A549 (cell line): ENCODE results near the gene CYLD. TPM values are rescaled to one million over a fixed set of nuclear protein-coding genes. Genes with fewer than 3 reads are reported as not detected.

Source experiments
- ATAC-seq, 2 experiments: fragments of 200-7000 bp in 1 of 2; fragments of >200 bp in 1 of 2; cut with Nextera tagmentation in 1 of 2; cut with Tn5 transposase in 1 of 2; 3 replicates each; pipeline versions ENCODE4 v1.8.0 to v1.9.1; 2018 to 2020; ENCODE audit warnings: mild to moderate bottlenecking in 1 of 2, moderate library complexity in 1 of 2
- CTCF ChIA-PET: fragments of 300-600 bp; sonication (Branson Sonifier 250); formaldehyde crosslinking; extraction: SDS; loops from one replicate; lab custom pipeline; 2021; ENCODE audit warnings: antibody characterized with exemption, inconsistent platforms; lab: Yijun Ruan, JAX
- POLR2A ChIA-PET: fragments of 350-600 bp; formaldehyde crosslinking; extraction: SDS; loops from one replicate; lab custom pipeline; 2021; ENCODE audit warnings: antibody characterized with exemption, inconsistent platforms; lab: Yijun Ruan, JAX
- DNase-seq, 2 experiments: peaks; one replicate each; pipeline versions ENCODE4 v3.0.0 to v3.0.0-alpha.2; 2011 to 2016; ENCODE audit warnings: low read depth in 1 of 2, low spot score in 1 of 2
- FAIRE-seq: peaks from 2 replicates; lab custom pipeline; 2011; peaks lifted over from hg19 to GRCh38; lab: Jason Lieb, UNC
- H3K27ac ChIP-seq, 2 experiments: fragments of >200 bp; sonication (Bioruptor Twin); formaldehyde crosslinking; 3 replicates each; pipeline ENCODE4 v1.5.1; 2016 to 2017
- H3K4me1 ChIP-seq: fragments of >200 bp; sonication (Bioruptor Twin); formaldehyde crosslinking; 3 replicates; pipeline ENCODE4 v1.6.1; 2016
- H3K4me2 ChIP-seq: fragments of >200 bp; sonication (Bioruptor Twin); formaldehyde crosslinking; 3 replicates; pipeline ENCODE4 v1.6.1; 2016
- H3K4me3 ChIP-seq: fragments of >200 bp; sonication (Bioruptor Twin); formaldehyde crosslinking; 3 replicates; pipeline ENCODE4 v1.5.1; 2016
- H3K9me3 ChIP-seq: fragments of >200 bp; sonication (Bioruptor Twin); formaldehyde crosslinking; 3 replicates; pipeline ENCODE4 v1.6.1; 2016
- ATOH8 ChIP-seq: fragments of 250-450 bp; sonication (Bioruptor Pico); IDR thresholded peaks from 2 replicates; pipeline ENCODE4 v1.5.0; 2020; ENCODE audit warnings: low read depth, mild to moderate bottlenecking, moderate library complexity
- CEBPB ChIP-seq, 2 experiments: fragments of >200 bp in 1 of 2; sonication (Bioruptor Twin) in 1 of 2; formaldehyde crosslinking in 1 of 2; IDR thresholded peaks; 2 replicates each; pipeline ENCODE4 v1.6.1; 2012 to 2016
- CHD4 ChIP-seq: fragments of 200-600 bp; sonication (generic); IDR thresholded peaks from 2 replicates; pipeline ENCODE4 v1.6.1; 2016; ENCODE audit warnings: antibody characterized with exemption, mild to moderate bottlenecking, borderline replicate concordance
- CTCF ChIP-seq: fragments of >200 bp; sonication (Bioruptor Twin); formaldehyde crosslinking; IDR thresholded peaks from 3 replicates; pipeline ENCODE4 v1.5.1; 2016
- E2F6 ChIP-seq: IDR thresholded peaks from 2 replicates; pipeline ENCODE4 v1.6.1; 2012; ENCODE audit warnings: low read depth, borderline replicate concordance
- ELK1 ChIP-seq: fragments of 150-350 bp; IDR thresholded peaks from 2 replicates; pipeline ENCODE4 v1.6.1; 2014; ENCODE audit warnings: low read depth, mild to moderate bottlenecking, low read length
- FOSB ChIP-seq: fragments of 250-450 bp; sonication (Bioruptor Pico); IDR thresholded peaks from 2 replicates; pipeline ENCODE4 v1.5.0; 2020; ENCODE audit warnings: mild to moderate bottlenecking, moderate library complexity
- HDAC2 ChIP-seq: fragments of 200-600 bp; sonication (generic); IDR thresholded peaks from 2 replicates; pipeline ENCODE4 v1.6.1; 2016
- HEYL ChIP-seq: fragments of 250-450 bp; sonication (Bioruptor Pico); IDR thresholded peaks from 2 replicates; pipeline ENCODE4 v1.8.0; 2021; ENCODE audit warnings: mild to moderate bottlenecking, moderate library complexity
- HOXA7 ChIP-seq: fragments of 250-450 bp; sonication (Bioruptor Pico); IDR thresholded peaks from 2 replicates; pipeline ENCODE4 v1.5.0; 2020; ENCODE audit warnings: mild to moderate bottlenecking, moderate library complexity
- JUN ChIP-seq, 2 experiments: fragments of >200 bp; sonication (Bioruptor Twin); formaldehyde crosslinking; IDR thresholded peaks; 2 replicates in 1 of 2; 3 replicates in 1 of 2; pipeline ENCODE4 v1.6.1; 2016 to 2017
- KDM5A ChIP-seq: fragments of 200-600 bp; sonication (generic); IDR thresholded peaks from 2 replicates; pipeline ENCODE4 v1.6.1; 2016; ENCODE audit warnings: antibody characterized with exemption, mild to moderate bottlenecking
- MAFK ChIP-seq: fragments of 450-650 bp; IDR thresholded peaks from 2 replicates; pipeline ENCODE4 v1.6.1; 2014; ENCODE audit not compliant: partially characterized antibody
- MAX ChIP-seq: IDR thresholded peaks from 2 replicates; pipeline ENCODE4 v1.6.1; 2012
- NFE2L2 ChIP-seq: fragments of 150-350 bp; conservative IDR thresholded peaks from 2 replicates; pipeline ENCODE4 v1.6.1; 2014; ENCODE audit warnings: low read length
- NR3C1 ChIP-seq: fragments of >200 bp; sonication (Bioruptor Twin); formaldehyde crosslinking; IDR thresholded peaks from 3 replicates; pipeline ENCODE4 v1.6.1; 2017
- PHF8 ChIP-seq: fragments of 200-600 bp; sonication (generic); IDR thresholded peaks from 2 replicates; pipeline ENCODE4 v1.6.1; 2016; ENCODE audit warnings: low read depth, mild to moderate bottlenecking, antibody characterized with exemption, moderate library complexity, borderline replicate concordance
- POLR2AphosphoS2 ChIP-seq: conservative IDR thresholded peaks from 2 replicates; pipeline ENCODE4 v1.6.1; 2012; ENCODE audit warnings: low read length, improper control_type of control experiment, inconsistent platforms
- RAD21 ChIP-seq, 2 experiments: fragments of >200 bp in 1 of 2; sonication (Bioruptor Twin) in 1 of 2; formaldehyde crosslinking in 1 of 2; IDR thresholded peaks in 1 of 2; conservative IDR thresholded peaks in 1 of 2; 2 replicates in 1 of 2; 3 replicates in 1 of 2; pipeline ENCODE4 v1.6.1; 2012 to 2018; ENCODE audit warnings: inconsistent platforms in 1 of 2
- RARB ChIP-seq: fragments of 250-450 bp; sonication (Bioruptor Pico); IDR thresholded peaks from 2 replicates; pipeline ENCODE4 v1.8.0; 2021; ENCODE audit warnings: mild to moderate bottlenecking, moderate library complexity
- RCOR1 ChIP-seq: fragments of 150-350 bp; IDR thresholded peaks from 2 replicates; pipeline ENCODE4 v1.6.1; 2014; ENCODE audit warnings: antibody characterized with exemption, low read length, low read depth
- RNF2 ChIP-seq: fragments of 200-600 bp; sonication (generic); IDR thresholded peaks from 2 replicates; pipeline ENCODE4 v1.6.1; 2016; ENCODE audit warnings: low read depth, mild to moderate bottlenecking, antibody characterized with exemption, moderate library complexity, borderline replicate concordance
- SREBF2 ChIP-seq: fragments of 450-650 bp; IDR thresholded peaks from 2 replicates; pipeline ENCODE4 v1.6.1; 2014; ENCODE audit warnings: mild to moderate bottlenecking, moderate library complexity
- TP53 ChIP-seq: fragments of 250-450 bp; sonication (Bioruptor Pico); IDR thresholded peaks from 2 replicates; pipeline ENCODE4 v1.5.0; 2021; ENCODE audit warnings: mild to moderate bottlenecking, moderate library complexity
- ZFP36 ChIP-seq: fragments of 450-650 bp; IDR thresholded peaks from 2 replicates; pipeline ENCODE4 v1.6.1; 2014; ENCODE audit warnings: borderline replicate concordance; ENCODE audit not compliant: partially characterized antibody
- ZNF302 ChIP-seq: fragments of 250-450 bp; sonication (Bioruptor Pico); IDR thresholded peaks from 2 replicates; pipeline ENCODE4 v1.9.0; 2021; ENCODE audit warnings: inconsistent platforms, mild to moderate bottlenecking, moderate library complexity
- ZSCAN20 ChIP-seq: fragments of 250-450 bp; sonication (Bioruptor Pico); IDR thresholded peaks from 2 replicates; pipeline ENCODE4 v1.8.0; 2022; ENCODE audit warnings: mild to moderate bottlenecking, moderate library complexity
- WGBS: methylation state at CpG from one replicate; pipeline ENCODE4 v1.1.6; 2017; ENCODE audit errors: missing lambda C conversion rate; 5-methylcytosine and 5-hydroxymethylcytosine counted together
- polyA plus RNA-seq, 4 experiments: library from polyadenylated mRNA; depleted of rRNA in 3 of 4; stranded (reverse); fragments of >200 nt; fragmentation: RNase III in 1 of 4; extraction: RNeasy Plus Mini Kit Qiagen cat#74134 plus additional on column Dnase treatment in 1 of 4; gene quantifications; 2 replicates in 3 of 4; 3 replicates in 1 of 4; pipeline ENCODE4 v1.2.3, GENCODE V29; 2011 to 2017

Gene CYLD
- polyA plus RNA-seq, 2 of the 4 experiments (the other 2 are of a cell fraction), result 6.5 to 12.7 TPM

GRCh38 chr16:50789757-50790156 lies 47.9 kb downstream of the CYLD start:
- Histone ChIP-seq H3K27ac (no peak overlapping the region), H3K4me3 (no peak overlapping the region), H3K4me1 (no peaks in the 10 kb centered on the region), H3K4me2 (no peak overlapping the region), H3K9me3 (no peaks in the 10 kb centered on the region)
- ATAC-seq, result no peak
- ChIA-PET POLR2A (no interaction called here), CTCF (no interaction called here)
- no peak for FAIRE-seq
- no peak for TF ChIP-seq RCOR1
- TF ChIP-seq NFE2L2, result no peak
- no peak for TF ChIP-seq RARB
- TF ChIP-seq ATOH8 (CRISPR knock-in tag), result no peak
- TF ChIP-seq SREBF2, result no peak
- no peak for TF ChIP-seq E2F6
- TF ChIP-seq CEBPB (IDR thresholded peaks at IDR 0.05), result no peak
- no peak for TF ChIP-seq ELK1
- TF ChIP-seq ZFP36, result no peak
- no peak for TF ChIP-seq RNF2
- TF ChIP-seq TP53 (CRISPR knock-in tag), result no peak
- no peak for TF ChIP-seq CHD4
- no peak for TF ChIP-seq CTCF
- no peak for TF ChIP-seq HOXA7 (CRISPR knock-in tag)
- no peak for TF ChIP-seq KDM5A
- no peak for TF ChIP-seq NR3C1
- TF ChIP-seq POLR2AphosphoS2, result no peak
- TF ChIP-seq RAD21 (conservative IDR thresholded peaks at IDR 0.05 in 1 of 2, IDR thresholded peaks at IDR 0.05 in 1 of 2), result no peak
- DNase-seq, result no peak

GRCh38 chr16:50791522-50791921 lies 49.6 kb downstream of the CYLD start:
- Histone ChIP-seq H3K4me2 (no peak overlapping the region), H3K27ac (no peak overlapping the region), H3K4me1 (no peaks in the 10 kb centered on the region), H3K9me3 (no peaks in the 10 kb centered on the region), H3K4me3 (no peak overlapping the region)
- ChIA-PET CTCF (interaction anchor here (1.3 kb wide), 1 partner anchor 14 kb away, joined by 4 read pairs; no protein-coding TSS in a partner anchor), POLR2A (no interaction called here)
- DNase-seq (no peak), ATAC-seq (no peak), FAIRE-seq (no peak)
- 84% methylated on average over 2 of the region's 2 CpGs for WGBS
- TF ChIP-seq POLR2AphosphoS2 (no peak), CTCF (no peak), MAFK (no peak), ZSCAN20 (CRISPR knock-in tag) (no peak), E2F6 (no peak), MAX (no peak), HDAC2 (no peak), JUN (IDR thresholded peaks at IDR 0.05) (no peak), FOSB (no peak), ZNF302 (CRISPR knock-in tag) (no peak), PHF8 (no peak), ATOH8 (CRISPR knock-in tag) (no peak), HEYL (no peak)
